HepG2 (cell line): ENCODE results near the gene KDM8. TPM values are rescaled to one million over a fixed set of nuclear protein-coding genes. Genes with fewer than 3 reads are reported as not detected.
A peak's percentile ranks its signal among the peaks of the same experiment; 100 is the strongest.

Experiments
- CBX1 ChIP-seq: IDR thresholded peaks from one replicate; pipeline ENCODE4 v1.6.1; 2016; ENCODE audit warnings: antibody characterized with exemption, low read depth
- CHD2 ChIP-seq: IDR thresholded peaks from 2 replicates; pipeline ENCODE4 v1.6.1; 2011; ENCODE audit warnings: low read depth, low read length, improper control_type of control experiment
- HOXA7 ChIP-seq: sonication (generic); formaldehyde crosslinking; IDR thresholded peaks from 2 replicates; pipeline ENCODE4 v1.8.1; 2022; ENCODE audit warnings: mild to moderate bottlenecking, missing genetic modification reagents, moderate library complexity
- KDM1A ChIP-seq: IDR thresholded peaks from 2 replicates; pipeline ENCODE4 v1.6.1; 2016; ENCODE audit warnings: missing compliant biosample characterization
- PAF1 ChIP-seq: IDR thresholded peaks from 2 replicates; pipeline ENCODE4 v1.6.1; 2016; ENCODE audit warnings: missing genetic modification reagents, missing compliant biosample characterization
- RBM22 ChIP-seq: fragments of 200-400 bp; formaldehyde crosslinking; optimal IDR thresholded peaks from 2 replicates; pipeline ENCODE3; 2017; ENCODE audit warnings: mild to moderate bottlenecking, low read length, moderate library complexity
- SMYD3 ChIP-seq: sonication (generic); formaldehyde crosslinking; IDR thresholded peaks from 2 replicates; pipeline ENCODE4 v1.8.1; 2023; ENCODE audit warnings: mild to moderate bottlenecking, missing genetic modification reagents
- SRF ChIP-seq: IDR thresholded peaks from 2 replicates; pipeline ENCODE4 v1.6.1; 2011; ENCODE audit warnings: mild to moderate bottlenecking, low read depth, low read length, moderate library complexity
- TBL1XR1 ChIP-seq: fragments of 150-350 bp; IDR thresholded peaks from 2 replicates; pipeline ENCODE4 v1.6.1; 2014; ENCODE audit warnings: borderline replicate concordance, low read length; ENCODE audit not compliant: partially characterized antibody
- ZNF598 ChIP-seq: sonication (generic); formaldehyde crosslinking; IDR thresholded peaks from 2 replicates; pipeline ENCODE4 v1.5.1; 2020; ENCODE audit warnings: mild to moderate bottlenecking, missing genetic modification reagents, borderline replicate concordance
- ZNF629 ChIP-seq: sonication (generic); formaldehyde crosslinking; conservative IDR thresholded peaks from 2 replicates; pipeline ENCODE4 v1.5.0; 2020; ENCODE audit warnings: missing genetic modification reagents
- ZSCAN30 ChIP-seq: sonication (generic); formaldehyde crosslinking; IDR thresholded peaks from 2 replicates; pipeline ENCODE4 v1.5.0; 2020; ENCODE audit warnings: mild to moderate bottlenecking, missing genetic modification reagents
- polyA plus RNA-seq, 8 experiments: library from polyadenylated mRNA; depleted of rRNA in 3 of 8; stranded (reverse) in 7 of 8; unstranded in 1 of 8; fragments of >200 nt; fragmentation: Illumina TruSeq in 4 of 8; extraction: Trizol in 4 of 8; gene quantifications; 2 replicates each; pipeline versions ENCODE4 v1.2.1 to v1.2.3, GENCODE V29; 2011 to 2016; ENCODE audit warnings: low read depth in 4 of 8, missing spikeins in 1 of 8, mixed read lengths in 1 of 8; ENCODE audit not compliant: insufficient read depth in 1 of 8
- total RNA-seq, 5 experiments: library from RNA; depleted of rRNA; stranded (reverse); fragments of >200 nt; fragmentation: Illumina TruSeq; extraction: Trizol; gene quantifications; 2 replicates each; pipeline ENCODE4 v1.2.3, GENCODE V29; 2016; ENCODE audit warnings: low read depth in 1 of 5
- TF ChIP-seq, protein P1 (sequence below): sonication (generic); formaldehyde crosslinking; IDR thresholded peaks from 2 replicates; pipeline ENCODE4 v1.4.0; 2020; ENCODE audit warnings: low read depth, missing genetic modification reagents
- TF ChIP-seq, protein P2 (sequence below): sonication (generic); formaldehyde crosslinking; conservative IDR thresholded peaks from 2 replicates; pipeline ENCODE4 v1.4.0; 2020; ENCODE audit warnings: missing genetic modification reagents
- TF ChIP-seq, protein P3 (sequence below): sonication (generic); formaldehyde crosslinking; IDR thresholded peaks from 2 replicates; pipeline ENCODE4 v1.9.0; 2021; ENCODE audit warnings: missing genetic modification reagents, borderline replicate concordance
- TF ChIP-seq, protein P4 (sequence below): sonication (generic); formaldehyde crosslinking; IDR thresholded peaks from 2 replicates; pipeline ENCODE4 v1.9.0; 2022; ENCODE audit warnings: low read depth, missing genetic modification reagents
- TF ChIP-seq, protein P5 (sequence below): sonication (generic); formaldehyde crosslinking; IDR thresholded peaks from 2 replicates; pipeline ENCODE4 v1.4.0; 2020; ENCODE audit warnings: missing genetic modification reagents, mild to moderate bottlenecking, borderline replicate concordance
- TF ChIP-seq, protein P6 (sequence below): sonication (generic); formaldehyde crosslinking; IDR thresholded peaks from 2 replicates; pipeline ENCODE4 v1.5.1; 2020; ENCODE audit warnings: mild to moderate bottlenecking, moderate library complexity, missing genetic modification reagents

Gene KDM8
- total and polyA plus RNA-seq, 2 of the 13 experiments (the other 11 are each of a cell fraction or from before 2014, with no cell fraction given): 3.3 to 8.6 TPM

DNA sequence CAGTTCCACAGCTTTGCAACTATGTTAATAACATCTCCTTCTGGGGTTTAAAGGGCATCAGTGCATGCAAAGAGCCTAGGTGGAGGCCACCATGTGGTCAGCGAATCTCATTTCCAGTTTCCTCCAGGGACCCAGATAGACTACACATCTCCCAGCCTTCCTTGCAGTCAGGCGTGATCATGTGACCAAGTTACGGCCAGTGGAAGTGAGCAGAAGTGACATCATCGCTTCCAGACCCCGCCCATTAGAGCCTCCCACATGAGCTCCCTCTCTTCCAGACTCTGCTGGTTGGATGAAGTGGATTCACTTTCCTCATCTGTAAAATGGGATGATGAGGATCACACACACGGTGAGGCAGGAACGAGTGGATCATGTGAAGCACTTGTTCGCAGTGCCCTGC lies 27.4 kb upstream of the KDM8 start (continued):
- no peak for TF ChIP-seq SMYD3 (CRISPR knock-in tag)
- no peak for TF ChIP-seq HOXA7 (CRISPR knock-in tag)
- TF ChIP-seq, protein P1, sequence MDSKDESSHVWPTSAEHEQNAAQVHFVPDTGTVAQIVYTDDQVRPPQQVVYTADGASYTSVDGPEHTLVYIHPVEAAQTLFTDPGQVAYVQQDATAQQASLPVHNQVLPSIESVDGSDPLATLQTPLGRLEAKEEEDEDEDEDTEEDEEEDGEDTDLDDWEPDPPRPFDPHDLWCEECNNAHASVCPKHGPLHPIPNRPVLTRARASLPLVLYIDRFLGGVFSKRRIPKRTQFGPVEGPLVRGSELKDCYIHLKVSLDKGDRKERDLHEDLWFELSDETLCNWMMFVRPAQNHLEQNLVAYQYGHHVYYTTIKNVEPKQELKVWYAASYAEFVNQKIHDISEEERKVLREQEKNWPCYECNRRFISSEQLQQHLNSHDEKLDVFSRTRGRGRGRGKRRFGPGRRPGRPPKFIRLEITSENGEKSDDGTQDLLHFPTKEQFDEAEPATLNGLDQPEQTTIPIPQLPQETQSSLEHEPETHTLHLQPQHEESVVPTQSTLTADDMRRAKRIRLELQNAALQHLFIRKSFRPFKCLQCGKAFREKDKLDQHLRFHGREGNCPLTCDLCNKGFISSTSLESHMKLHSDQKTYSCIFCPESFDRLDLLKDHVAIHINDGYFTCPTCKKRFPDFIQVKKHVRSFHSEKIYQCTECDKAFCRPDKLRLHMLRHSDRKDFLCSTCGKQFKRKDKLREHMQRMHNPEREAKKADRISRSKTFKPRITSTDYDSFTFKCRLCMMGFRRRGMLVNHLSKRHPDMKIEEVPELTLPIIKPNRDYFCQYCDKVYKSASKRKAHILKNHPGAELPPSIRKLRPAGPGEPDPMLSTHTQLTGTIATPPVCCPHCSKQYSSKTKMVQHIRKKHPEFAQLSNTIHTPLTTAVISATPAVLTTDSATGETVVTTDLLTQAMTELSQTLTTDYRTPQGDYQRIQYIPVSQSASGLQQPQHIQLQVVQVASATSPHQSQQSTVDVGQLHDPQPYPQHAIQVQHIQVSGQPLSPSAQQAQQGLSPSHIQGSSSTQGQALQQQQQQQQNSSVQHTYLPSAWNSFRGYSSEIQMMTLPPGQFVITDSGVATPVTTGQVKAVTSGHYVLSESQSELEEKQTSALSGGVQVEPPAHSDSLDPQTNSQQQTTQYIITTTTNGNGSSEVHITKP (CRISPR knock-in tag): no peak
- TF ChIP-seq, protein P2, sequence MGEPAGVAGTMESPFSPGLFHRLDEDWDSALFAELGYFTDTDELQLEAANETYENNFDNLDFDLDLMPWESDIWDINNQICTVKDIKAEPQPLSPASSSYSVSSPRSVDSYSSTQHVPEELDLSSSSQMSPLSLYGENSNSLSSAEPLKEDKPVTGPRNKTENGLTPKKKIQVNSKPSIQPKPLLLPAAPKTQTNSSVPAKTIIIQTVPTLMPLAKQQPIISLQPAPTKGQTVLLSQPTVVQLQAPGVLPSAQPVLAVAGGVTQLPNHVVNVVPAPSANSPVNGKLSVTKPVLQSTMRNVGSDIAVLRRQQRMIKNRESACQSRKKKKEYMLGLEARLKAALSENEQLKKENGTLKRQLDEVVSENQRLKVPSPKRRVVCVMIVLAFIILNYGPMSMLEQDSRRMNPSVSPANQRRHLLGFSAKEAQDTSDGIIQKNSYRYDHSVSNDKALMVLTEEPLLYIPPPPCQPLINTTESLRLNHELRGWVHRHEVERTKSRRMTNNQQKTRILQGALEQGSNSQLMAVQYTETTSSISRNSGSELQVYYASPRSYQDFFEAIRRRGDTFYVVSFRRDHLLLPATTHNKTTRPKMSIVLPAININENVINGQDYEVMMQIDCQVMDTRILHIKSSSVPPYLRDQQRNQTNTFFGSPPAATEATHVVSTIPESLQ (CRISPR knock-in tag): no peak
- TF ChIP-seq, protein P3, sequence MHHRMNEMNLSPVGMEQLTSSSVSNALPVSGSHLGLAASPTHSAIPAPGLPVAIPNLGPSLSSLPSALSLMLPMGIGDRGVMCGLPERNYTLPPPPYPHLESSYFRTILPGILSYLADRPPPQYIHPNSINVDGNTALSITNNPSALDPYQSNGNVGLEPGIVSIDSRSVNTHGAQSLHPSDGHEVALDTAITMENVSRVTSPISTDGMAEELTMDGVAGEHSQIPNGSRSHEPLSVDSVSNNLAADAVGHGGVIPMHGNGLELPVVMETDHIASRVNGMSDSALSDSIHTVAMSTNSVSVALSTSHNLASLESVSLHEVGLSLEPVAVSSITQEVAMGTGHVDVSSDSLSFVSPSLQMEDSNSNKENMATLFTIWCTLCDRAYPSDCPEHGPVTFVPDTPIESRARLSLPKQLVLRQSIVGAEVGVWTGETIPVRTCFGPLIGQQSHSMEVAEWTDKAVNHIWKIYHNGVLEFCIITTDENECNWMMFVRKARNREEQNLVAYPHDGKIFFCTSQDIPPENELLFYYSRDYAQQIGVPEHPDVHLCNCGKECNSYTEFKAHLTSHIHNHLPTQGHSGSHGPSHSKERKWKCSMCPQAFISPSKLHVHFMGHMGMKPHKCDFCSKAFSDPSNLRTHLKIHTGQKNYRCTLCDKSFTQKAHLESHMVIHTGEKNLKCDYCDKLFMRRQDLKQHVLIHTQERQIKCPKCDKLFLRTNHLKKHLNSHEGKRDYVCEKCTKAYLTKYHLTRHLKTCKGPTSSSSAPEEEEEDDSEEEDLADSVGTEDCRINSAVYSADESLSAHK (CRISPR knock-in tag): no peak
- TF ChIP-seq PAF1 (CRISPR knock-in tag): no peak
- TF ChIP-seq, protein P4, sequence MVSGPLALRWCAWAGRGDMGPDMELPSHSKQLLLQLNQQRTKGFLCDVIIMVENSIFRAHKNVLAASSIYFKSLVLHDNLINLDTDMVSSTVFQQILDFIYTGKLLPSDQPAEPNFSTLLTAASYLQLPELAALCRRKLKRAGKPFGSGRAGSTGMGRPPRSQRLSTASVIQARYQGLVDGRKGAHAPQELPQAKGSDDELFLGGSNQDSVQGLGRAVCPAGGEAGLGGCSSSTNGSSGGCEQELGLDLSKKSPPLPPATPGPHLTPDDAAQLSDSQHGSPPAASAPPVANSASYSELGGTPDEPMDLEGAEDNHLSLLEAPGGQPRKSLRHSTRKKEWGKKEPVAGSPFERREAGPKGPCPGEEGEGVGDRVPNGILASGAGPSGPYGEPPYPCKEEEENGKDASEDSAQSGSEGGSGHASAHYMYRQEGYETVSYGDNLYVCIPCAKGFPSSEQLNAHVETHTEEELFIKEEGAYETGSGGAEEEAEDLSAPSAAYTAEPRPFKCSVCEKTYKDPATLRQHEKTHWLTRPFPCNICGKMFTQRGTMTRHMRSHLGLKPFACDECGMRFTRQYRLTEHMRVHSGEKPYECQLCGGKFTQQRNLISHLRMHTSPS (CRISPR knock-in tag): no peak
- no peak for TF ChIP-seq CBX1
- no peak for TF ChIP-seq CHD2
- no peak for TF ChIP-seq TBL1XR1
- TF ChIP-seq RBM22: no peak
- TF ChIP-seq, protein P5, sequence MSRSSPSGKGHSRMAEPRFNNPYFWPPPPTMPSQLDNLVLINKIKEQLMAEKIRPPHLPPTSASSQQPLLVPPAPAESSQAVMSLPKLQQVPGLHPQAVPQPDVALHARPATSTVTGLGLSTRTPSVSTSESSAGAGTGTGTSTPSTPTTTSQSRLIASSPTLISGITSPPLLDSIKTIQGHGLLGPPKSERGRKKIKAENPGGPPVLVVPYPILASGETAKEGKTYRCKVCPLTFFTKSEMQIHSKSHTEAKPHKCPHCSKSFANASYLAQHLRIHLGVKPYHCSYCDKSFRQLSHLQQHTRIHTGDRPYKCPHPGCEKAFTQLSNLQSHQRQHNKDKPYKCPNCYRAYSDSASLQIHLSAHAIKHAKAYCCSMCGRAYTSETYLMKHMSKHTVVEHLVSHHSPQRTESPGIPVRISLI (CRISPR knock-in tag): no peak
- TF ChIP-seq, protein P6, sequence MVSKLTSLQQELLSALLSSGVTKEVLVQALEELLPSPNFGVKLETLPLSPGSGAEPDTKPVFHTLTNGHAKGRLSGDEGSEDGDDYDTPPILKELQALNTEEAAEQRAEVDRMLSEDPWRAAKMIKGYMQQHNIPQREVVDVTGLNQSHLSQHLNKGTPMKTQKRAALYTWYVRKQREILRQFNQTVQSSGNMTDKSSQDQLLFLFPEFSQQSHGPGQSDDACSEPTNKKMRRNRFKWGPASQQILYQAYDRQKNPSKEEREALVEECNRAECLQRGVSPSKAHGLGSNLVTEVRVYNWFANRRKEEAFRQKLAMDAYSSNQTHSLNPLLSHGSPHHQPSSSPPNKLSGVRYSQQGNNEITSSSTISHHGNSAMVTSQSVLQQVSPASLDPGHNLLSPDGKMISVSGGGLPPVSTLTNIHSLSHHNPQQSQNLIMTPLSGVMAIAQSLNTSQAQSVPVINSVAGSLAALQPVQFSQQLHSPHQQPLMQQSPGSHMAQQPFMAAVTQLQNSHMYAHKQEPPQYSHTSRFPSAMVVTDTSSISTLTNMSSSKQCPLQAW: no peak
- no peak for TF ChIP-seq ZSCAN30 (CRISPR knock-in tag)
- TF ChIP-seq ZNF629 (CRISPR knock-in tag): peak; percentile 72
- TF ChIP-seq SRF: no peak
- no peak for TF ChIP-seq ZNF598 (CRISPR knock-in tag)
- 0 out of 2 replicates have a peak, but pooled peaks have one; percentile 34 for TF ChIP-seq KDM1A (CRISPR knock-in tag)
